GM20431 (cell line): ENCODE measurements around the gene SPRED3.
"Not testable (repeated sequence)": the region's sequence is repeated elsewhere in the genome, so short reads cannot be mapped to it uniquely, and the experiment has no call there.

Source experiments
- in situ Hi-C: fragments of 300-500 bp; cut with MseI, MboI; formaldehyde crosslinking; loops from one replicate; pipeline ENCODE4 v1.15.0; 2020; ENCODE audit warnings: low sequenced_read_pairs; ENCODE audit not compliant: unreplicated experiment

SPRED3 gene, protein sequence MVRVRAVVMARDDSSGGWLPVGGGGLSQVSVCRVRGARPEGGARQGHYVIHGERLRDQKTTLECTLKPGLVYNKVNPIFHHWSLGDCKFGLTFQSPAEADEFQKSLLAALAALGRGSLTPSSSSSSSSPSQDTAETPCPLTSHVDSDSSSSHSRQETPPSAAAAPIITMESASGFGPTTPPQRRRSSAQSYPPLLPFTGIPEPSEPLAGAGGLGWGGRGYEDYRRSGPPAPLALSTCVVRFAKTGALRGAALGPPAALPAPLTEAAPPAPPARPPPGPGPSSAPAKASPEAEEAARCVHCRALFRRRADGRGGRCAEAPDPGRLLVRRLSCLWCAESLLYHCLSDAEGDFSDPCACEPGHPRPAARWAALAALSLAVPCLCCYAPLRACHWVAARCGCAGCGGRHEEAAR

DNA sequence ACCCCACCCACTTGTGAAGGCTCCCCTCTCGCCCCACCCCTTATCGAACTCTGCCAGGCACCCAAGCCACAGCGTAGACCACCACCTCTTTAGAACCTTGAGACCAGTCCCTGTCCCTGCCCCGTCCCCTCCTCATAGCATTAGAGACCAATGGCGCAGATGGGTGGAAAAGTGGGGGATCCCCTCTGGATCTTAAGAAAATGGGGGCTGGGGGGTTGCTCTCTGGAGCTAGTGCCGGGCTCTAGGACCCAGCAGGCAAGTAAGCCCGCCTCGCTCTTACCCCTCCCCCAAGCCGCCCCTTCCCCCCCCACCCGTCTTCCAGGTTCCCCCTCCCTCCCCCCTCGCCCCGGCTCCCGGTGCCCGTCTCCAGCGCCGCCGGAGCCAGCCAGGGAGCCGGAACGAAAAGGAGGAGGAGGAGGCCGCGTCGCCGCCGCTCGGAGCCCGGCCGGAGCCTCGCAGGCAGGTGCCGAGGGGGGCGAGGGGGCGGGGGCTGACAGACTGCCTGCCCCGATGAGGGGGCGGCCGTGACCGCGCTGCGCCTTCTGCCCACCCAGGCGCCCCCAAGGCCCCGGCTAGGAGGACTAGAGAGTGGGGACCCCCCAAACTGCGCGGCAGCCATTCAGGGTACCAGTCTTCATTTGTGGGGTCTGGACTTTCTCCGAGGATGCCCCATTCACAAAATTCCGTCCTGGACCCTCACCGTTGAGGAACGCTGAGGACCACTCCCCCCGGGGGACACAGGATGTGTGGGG lies at the start of gene SPRED3:
TSS of gene SPRED3 (plus strand) at position 349 of the 752 bp plus-strand sequence. CDS start 1,606 bp downstream, outside the sequence.
- in situ Hi-C loops, result no loop called here

DNA sequence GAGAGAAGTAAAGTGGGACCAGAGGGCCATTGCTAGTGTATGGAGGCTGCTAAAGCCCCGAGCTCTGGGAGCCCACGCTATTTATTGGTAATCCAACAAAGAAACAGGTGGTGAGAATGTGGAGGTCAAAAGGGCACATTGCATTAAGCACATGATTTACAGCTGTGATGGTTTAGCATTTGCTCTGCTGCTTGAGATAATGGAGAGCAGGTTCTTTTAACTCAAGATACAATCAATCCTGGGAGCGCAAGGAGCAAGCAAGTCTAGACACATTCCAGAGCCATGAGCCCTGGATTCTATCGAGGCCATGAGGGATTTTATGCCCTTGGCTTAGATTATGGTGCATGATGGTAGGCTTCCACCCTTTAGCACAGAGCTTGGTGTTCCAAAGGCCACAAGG lies 49.5 kb upstream of the SPRED3 start:
- in situ Hi-C loops, result loop anchor here (10.0 kb wide), 1 partner anchor 94 kb away; no protein-coding TSS in a partner anchor

DNA sequence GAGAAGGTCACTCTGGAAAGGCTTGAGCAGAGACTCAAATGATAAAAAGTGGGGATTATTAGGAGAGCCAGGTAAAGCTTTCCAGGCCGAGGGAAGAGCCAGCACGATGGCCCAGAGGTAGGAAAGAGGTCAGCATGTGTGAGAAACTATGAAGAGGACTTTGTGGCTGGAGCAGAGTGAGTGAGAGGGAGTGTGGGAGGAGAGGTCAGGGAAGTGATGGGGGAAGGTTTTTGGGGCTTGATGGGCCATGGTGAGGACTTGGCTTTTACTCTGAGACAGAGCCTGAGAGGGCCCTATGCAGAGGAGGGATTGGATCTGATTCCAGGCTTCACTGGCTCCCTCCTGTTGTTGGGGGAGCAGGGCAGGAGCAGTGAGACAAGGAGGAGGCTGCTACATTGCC lies 47.6 kb upstream of the SPRED3 start:
- in situ Hi-C loops, result no loop called here

DNA sequence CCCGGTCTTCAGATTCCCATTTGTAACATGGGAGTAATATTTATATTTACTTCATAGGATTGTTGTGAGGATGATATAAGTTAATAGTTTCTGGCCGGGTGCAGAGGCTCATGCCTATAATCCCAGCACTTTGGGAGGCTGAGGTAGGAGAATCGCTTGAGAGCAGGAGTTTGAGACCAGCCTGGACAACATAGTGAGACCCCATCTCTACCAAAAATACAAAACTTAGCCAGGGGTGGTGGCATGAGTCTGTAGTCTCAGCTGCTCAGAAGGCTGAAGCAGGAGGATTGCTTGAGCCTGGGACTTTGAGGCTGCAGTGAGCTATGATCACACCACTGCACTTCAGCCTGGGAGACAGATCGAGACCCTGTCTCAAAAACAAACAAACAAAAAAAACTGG lies 41.7 kb upstream of the SPRED3 start:
- in situ Hi-C loops, result no loop called here

DNA sequence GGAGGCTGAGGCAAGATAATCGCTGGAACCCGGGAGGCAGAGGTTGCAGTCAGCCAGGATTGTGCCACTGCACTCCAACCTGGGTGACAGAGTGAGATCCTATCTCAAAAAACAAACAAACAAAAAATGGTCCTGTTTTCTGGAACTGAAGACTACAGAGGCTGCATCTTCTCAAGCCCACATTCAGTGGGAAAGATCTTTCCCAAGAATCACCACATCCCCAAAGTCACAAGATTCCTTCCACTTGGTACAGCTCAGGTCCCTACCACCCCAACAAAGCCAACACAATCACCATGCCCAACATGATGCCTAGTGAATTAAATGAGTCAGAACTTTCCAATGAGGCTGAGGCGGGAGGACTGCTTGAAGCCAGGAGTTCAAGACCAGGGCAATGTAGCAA lies 37.6 kb upstream of the SPRED3 start:
- in situ Hi-C loops, result no loop called here

DNA sequence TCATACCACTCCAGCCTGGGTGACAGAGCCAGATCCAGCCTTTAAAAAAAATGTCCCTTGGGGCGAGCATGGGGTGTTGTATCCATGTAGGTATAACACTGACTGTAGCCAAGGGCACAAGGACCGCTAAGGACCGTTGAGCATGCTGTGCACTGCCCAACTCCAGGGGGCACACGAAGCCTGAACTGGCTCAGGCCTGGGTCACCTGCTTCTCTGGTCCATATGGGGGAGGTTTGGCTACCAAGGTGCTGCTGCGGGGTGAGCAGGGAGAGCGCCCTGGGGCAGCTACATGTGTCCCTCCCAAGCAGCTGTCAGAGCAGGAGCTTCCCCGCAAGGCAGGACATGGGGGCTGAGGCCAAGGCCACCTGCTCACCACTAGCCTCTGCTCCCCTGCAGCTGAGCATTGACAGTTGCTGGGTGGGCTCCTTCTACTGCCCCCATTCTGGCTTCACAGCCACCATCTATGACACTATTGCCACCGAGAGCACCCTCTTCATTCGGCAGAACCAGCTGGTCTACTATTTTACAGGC lies 36.6 kb upstream of the SPRED3 start:
- in situ Hi-C loops, result no loop called here

DNA sequence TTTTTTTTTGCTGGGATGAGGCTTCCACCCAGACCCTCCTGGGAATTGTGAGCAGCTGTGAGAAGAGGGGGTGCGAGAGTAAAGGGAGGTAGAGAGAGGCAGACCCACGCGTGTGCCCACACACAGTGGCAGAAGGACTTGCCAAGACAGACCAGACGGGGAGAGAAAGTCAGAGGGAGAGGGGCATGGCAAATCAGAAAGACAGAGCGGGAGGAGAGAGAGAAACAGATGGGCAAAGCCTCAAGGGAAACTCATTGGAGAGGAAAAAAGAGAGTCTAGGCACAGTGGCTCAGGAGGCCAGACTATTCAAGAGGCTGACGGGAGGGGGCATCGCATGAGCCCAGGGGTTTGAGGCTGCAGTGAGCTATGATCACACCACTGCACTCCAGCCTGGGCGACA lies 35.9 kb upstream of the SPRED3 start:
- in situ Hi-C loops, result no loop called here

DNA sequence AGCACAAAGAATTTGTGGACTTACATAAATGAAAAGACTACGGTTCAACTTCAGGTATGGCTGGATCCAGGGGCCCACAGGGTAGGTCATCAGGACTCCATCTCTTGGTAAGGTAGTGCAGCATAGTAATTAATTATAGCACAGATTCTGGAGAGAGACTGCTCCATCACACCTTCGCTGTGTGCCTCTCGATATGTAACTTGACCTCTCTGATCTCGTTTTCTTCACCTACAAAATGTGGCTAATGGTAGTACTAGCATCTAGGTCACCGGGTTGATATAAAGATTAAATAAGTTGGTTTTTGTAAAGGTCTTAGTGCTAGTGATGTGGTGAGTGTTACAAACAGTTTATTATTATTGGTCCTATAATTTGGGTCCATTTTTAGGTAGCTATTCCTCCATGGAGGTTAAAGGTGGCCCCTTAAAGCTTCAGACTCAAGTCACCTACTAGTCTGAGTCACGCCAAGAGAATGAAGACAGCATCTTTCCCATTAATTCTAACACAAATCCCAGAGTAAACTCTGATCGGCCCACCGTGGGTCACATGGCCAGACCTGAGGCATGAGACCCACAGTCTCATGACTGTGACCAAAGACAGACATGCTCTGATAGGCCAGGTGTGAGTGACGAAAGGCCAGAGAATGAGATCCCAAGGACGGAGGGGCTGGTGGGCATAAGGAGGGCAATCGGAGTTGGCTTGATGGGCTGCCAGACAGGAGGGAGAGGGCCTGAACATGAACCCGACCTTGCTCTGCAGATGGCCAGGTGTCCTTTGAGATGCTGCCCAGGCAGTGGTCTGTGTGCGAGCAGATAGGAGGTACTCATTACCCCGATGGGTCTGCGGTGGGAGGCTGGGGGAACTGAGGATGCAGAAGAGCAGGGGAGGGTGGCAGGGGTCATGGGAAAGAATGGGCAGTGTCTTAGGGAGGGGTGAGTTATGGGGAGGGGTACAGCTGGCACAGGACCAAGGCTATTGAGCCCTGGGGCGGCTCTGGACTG lies 32.5 kb upstream of the SPRED3 start:
- in situ Hi-C loops, result no loop called here

DNA sequence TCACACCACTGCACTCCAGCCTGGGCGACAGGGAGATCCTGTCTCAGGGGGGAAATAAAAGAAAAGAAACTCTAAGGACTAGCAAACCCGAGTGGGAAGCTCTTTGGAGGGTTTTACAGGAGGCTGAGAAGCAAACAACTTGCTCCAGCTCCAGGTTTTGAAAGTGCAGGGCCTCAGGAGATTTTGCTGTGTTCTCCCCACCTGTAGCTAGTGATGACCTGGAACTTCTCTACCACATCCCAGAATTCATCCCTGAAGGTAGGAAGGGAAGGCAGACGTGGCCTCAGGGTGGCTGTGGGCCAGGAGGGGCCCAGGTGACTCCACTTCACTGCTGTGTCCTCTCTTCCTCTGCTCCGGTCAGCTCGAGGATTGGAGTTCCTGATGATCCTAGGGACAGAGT lies 30.4 kb upstream of the SPRED3 start:
- in situ Hi-C loops, result no loop called here

DNA sequence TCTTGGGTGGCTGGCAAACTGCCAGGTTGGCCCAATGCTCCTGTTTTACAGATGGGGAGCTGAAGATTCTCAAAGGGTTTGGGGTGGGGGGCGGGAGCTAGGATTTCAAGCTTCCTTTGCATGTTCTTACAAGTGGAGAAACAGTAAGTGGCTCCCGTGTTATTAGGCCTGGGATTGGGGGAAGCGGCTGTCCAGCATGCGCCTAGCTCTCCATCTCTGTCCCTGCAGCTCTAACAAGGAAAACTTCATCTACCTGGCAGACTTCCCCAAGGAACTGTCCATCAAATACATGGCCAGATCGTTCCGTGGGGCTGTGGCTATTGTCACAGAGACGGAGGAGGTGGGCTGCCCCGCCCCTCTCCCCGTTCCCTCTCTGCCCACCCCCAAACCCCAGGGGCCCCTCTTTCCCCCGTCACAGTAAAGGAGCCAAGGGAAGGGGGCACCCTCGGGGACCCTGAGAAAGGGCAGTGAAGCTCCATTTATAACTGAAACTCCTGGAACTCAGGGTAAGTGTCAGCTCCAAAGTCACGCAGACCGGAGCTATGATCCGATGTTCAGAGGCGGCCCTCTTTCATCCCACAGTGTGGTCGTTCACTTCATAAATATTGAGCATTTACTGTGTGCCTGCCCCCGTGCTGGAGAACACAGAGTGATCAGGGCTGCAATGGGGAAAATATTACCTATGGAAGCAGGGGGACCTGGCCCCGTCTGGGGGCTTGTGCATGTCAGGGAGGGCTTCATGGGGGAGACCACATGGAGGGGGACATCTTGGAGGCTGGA lies 29.1 kb upstream of the SPRED3 start:
- in situ Hi-C loops, result no loop called here

DNA sequence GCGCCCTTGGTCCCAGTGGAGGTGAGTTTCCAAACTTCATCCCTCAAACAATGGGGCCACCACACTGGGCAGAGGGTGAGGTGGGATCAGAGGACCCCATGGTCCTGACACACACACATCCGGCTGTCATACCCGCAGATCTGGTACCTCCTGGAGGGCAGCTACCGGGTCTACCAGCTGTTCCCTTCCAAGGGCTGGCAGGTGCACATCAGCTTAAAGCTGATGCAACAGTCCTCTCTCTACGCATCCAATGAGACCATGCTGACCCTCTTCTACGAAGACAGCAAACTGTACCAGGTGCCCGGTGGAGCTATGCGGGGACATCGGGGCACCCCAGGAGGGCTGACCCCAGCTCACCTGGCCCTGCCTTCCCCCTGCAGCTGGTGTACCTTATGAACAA lies 28.1 kb upstream of the SPRED3 start:
- in situ Hi-C loops, result no loop called here

DNA sequence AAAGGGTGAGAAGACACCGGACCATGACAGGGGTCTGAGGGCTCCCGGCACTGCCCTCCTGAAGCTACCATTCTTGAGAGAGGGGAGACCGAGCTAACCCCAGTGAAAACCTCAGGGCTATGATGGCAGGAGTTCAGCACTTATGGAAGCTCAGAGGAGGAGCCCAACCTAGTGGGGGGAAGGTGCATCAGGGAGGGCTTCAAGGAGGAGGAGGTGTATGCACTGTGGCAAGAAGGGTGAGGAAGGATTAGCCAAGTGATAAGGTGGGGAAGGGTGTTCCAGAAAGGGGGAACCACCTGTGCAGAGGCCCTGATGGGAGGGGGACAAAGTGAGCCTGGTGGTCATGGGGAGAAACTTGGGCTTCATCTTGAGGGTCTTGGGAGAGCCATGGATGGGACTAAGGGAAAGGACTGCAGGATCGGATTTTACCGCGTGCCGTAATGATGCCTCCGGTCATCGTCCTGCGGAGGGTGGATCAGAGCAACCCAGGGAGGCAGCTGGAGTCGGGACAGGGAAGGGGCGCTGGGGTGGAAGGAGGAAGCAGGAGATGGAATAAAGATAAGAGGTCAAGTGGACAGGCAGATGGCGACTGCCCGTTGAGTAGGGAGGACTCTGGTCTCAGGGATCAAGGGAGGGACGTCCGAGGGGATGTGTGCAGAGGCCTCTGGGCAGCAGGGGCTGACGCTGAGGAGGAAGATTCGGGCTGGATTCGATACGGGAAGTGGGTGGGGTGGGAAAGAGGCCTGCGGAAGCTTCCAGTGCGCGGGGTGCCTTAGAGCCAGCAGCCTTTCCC lies 27.5 kb upstream of the SPRED3 start:
- in situ Hi-C loops, result no loop called here

DNA sequence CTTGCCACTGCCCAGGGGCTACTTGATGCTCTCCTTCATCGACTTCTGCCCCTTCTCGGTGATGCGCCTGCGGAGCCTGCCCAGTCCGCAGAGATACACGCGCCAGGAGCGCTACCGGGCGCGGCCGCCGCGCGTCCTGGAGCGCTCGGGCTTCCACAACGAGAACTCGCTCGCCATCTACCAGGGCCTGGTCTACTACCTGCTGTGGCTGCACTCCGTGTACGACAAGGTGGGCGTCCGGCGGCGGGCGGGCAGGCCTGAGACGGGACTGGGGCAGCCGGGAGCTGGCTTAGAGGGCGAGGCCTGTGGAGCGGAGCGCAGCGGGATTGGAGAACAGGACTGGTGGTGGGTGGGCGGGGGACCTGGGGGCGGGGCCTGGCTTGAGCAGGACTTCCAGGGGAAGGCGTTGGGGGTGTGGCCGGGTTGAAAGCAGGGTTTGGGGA lies 26.8 kb upstream of the SPRED3 start:
- in situ Hi-C loops, result no loop called here

DNA sequence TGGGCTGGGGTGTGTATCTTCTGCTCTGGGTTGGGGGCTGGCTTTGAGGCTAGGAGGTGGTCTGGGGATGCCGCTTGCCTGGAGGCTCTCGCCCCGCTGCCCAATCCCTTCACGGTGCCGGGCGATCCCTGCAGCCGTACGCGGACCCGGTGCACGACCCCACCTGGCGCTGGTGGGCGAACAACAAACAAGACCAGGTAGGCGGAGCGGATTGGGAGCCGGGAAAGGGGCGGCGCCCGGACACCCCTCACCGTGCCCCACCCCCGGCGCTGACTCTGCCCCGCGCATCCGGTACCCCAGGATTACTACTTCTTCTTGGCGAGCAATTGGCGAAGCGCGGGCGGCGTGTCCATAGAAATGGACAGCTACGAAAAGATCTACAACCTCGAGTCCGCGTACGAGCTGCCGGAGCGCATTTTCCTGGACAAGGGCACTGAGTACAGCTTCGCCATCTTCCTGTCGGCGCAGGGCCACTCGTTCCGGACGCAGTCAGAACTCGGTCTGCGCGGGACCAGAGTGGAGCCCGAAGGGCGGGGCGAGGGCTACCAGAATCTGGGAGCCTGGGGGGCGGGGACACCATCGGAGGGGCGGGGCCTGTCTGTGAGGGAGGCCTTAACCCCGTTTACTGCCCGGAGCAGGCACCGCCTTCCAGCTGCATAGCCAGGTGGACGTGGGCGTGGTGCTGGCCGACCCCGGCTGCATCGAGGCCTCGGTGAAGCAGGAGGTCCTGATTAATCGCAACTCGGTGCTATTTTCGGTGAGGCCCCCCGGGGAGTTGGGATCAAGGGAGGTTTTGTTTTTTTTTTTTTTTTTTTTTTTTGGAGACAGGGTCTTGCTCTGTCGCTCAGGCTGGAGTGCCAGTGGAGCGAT lies 26.2 kb upstream of the SPRED3 start:
- in situ Hi-C loops, result no loop called here

DNA sequence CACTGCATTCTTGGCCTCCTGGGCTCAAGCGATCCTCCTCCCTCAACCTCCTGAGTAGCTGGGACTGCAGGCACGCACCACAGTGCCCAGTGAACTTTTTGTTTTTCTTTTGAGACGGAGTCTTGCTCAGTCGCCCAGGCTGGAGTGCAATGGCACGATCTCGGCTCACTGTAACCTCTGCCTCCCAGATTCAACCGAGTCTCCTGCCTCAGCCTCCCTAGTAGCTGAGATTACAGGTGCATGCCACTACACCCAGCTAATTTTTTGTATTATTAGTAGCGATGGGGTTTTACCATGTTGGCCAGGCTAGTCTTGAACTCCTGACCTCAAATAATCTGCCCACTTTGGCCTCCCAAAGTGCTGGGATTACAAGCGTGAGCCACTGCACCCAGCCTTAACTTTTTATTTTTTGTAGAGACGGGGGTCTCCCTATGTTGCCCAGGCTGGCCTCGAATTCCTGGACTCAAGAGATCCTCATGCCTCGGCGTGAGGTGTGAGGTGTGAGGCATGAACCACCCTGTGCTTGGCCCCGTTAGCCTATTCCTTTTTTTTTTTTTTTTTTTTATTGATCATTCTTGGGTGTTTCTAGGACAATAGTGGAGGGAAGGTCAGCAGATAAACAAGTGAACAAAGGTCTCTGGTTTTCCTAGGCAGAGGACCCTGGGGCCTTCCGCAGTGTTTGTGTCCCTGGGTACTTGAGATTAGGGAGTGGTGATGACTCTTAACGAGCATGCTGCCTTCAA lies 25.4 kb upstream of the SPRED3 start:
- in situ Hi-C loops, result not testable (repeated sequence)

DNA sequence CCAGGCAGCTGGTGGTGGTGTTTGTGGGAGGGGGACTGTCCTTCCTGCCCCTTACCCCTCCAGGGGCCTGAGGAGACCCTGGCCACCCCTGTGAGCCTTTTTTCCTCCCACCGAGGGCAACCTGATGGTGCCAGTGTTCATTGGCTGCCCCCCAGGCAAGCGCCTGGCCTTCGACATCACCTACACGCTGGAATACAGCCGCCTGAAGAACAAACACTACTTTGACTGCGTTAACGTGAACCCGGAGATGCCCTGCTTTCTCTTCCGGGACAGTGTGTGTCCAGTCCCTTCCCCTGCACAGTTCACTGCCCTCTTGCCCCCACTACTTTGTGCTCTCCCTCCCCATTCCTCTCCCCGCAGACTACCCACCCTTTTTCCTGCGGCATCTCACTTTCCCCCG lies 21.5 kb upstream of the SPRED3 start:
- in situ Hi-C loops, result no loop called here

DNA sequence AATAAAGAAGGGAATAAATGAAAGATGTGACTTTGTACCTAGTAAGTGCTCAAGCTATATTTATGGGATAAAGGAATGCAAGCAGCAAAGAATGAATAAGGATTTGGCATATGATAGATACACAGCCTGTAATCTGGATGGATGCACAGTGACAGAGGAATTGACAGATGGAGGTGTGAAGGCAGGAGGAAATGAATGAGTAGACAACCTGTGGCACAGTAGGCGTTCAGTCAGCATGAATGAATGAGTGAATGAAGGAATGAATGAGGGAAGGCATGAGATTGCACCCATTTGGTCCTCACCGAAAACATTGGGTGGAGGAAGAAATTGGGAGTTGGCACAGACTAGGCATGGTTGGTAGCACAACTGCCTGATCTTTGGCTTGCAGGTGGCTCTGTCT lies 18.9 kb upstream of the SPRED3 start:
- in situ Hi-C loops, result no loop called here
